HG03045 (cell line): ENCODE results near the gene SMIM10L2A.
A peak's percentile ranks its signal among the peaks of the same experiment; 100 is the strongest.
"Not testable (repeated sequence)": the region's sequence is repeated elsewhere in the genome, so short reads cannot be mapped to it uniquely, and the experiment has no call there.

Source experiments
- ATAC-seq: cut with Tn5 transposase; IDR thresholded peaks from one replicate; pipeline ENCODE4 v1.9.1; 2021; ENCODE audit warnings: mild to moderate bottlenecking, moderate library complexity; ENCODE audit not compliant: unreplicated experiment

Gene SMIM10L2A

DNA sequence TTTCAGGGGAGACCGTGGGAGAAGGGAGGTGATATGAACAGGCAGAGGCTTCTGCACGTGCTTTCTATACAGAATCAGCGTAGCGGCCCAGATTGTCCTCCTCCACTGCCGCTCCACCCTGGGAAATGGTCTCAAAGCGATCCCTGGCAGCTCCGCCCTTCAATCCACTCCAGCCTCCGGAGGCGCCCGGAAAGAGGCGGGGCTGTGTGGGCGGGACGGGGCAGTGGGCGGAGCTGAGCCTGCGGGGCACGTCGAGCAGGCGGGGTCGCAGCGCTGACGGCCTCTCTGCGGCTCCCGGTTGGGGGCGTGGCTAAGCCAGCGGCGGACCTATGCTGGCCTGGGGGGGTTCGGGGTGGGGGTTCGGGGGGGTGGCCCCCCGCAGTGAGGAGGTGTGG, 210 bp upstream of the SMIM10L2A start:
- peak; percentile 94 for ATAC-seq

DNA sequence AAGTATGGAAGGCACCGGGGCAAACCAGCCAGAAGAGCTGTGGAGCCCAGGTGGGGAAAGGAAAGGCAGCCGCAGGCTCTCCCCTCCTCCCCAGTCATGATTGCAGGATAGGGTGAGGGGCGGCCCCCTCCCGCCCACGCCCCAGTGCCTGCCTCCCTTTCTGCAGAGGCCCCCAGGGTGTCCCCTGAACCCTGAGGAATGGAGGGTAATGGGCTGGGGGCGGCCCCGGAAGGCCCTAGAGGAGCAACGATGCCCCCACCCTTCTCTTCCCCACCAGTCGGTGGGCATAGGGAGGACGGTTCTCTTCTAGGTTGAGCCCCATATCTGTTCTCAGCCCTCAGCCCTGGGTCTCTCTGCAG, 1.0 kb downstream of the SMIM10L2A start:
- ATAC-seq, result not testable (repeated sequence)

DNA sequence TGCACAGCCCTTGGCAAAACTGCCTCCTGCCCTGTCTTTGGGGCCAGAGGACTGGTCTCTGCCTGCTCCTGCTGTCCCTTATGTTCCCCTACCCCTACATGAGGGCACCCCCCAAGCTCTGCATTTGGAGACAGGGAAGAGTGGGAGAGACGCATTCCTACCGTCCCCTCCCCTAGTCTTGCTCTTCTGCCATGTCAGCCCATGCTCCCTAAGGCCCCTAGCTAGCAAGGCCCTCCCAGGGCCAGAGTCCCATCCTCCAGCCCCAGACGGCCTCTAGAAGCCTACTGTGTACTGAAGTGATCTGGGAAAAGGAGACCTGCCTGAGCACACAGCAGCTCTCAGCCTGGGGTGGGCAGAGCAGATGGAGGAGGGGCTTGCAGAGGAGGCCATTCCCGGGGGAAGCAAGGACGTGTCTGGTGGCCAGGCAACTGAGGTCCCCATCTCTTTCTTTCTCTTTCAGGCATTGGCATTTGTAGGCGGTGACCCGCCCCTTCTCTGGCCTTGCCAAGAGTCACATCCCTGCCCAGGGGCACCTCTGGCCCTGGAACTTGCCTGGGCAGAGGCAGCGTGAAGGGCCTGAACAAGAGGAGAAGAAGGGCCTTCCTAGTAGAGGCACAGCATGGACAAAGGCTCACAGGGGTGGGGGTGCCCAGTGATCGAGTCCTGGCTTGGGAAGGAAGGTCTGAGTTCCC, 1.6 kb downstream of the SMIM10L2A start:
- ATAC-seq, result not testable (repeated sequence)

DNA sequence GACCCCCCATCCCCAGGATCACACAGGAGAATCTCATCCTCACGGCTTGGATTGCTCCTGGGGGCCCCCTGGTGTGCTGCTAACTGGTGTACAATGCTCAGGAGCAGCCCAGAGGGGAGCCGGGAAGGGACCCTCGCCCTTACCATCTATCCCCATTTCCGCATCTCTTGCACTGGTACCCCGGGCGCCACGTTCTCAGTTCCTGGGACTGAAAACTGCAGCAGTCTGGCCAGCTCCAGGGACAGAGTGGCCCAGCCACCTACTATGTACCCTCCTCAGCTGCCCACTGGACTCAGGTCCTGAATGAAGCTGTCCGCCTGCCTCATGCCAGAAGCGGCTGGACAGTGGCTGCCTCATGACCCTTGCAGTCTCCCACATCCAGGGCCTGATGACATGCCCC, 2.7 kb downstream of the SMIM10L2A start:
- ATAC-seq, result no peak

DNA sequence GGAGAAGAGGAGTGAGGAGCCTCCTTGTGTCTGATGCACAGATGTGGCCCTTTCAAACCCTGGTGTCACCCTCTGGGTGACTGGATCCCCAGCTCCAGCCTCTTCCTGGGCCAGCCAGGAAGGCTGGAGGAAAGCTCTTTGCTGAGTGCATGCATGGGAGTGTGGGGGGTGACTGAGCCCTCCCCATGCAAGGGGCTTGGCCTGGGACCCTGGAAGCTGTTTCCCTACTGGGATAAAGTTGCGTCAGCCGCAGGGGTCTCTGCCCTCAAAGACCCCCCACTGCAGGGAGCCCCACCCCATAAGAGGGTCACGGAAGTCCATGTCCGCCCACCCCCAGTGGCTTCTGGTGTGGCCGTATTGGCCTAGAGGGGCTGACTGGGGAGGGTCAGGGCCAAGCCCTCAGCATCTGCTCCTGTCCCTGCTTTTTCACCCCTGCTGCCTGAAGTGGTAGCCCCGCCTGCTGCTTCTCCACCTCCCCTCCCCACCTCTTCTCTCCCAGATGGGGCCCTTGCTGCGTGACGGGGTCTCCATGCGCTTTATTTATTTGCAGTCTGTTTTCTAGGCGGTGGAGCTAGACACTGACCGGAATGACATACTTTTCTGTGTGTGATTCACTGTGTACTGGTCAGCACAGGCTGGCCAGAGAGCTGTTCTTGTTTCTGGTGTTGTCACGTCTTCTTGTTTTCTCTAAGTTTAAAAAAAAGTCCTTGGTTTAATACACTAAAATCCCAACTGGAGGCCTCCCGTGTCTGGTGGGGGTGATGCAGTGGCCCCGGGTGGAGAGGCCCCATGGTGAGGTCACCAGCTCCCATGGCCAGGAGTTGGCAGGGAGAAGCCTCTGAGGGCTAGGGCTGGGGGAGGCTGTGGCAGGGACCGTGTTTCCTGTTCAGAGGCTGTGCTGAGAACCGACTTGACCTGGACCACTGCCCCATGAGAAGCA, 3.6 kb downstream of the SMIM10L2A start:
- no peak for ATAC-seq

DNA sequence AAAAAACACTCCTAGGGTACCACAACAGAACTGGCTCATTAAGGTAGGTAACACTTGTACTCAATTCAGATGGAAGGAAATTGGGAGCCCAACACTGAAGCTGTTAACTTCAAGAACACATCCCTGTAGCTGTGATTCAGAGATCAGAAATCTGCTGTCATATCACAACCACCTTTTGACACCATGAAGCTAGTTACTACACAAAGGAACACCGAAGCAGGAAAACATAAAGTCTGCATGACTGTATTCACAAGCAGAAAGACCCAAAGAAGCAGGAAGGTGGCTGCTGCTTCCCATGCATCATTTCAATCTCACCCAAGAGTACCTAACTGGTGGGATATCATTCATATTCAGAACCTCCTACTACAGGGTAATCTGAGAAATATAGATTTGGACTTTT, 7.7 kb downstream of the SMIM10L2A start:
- no peak for ATAC-seq

DNA sequence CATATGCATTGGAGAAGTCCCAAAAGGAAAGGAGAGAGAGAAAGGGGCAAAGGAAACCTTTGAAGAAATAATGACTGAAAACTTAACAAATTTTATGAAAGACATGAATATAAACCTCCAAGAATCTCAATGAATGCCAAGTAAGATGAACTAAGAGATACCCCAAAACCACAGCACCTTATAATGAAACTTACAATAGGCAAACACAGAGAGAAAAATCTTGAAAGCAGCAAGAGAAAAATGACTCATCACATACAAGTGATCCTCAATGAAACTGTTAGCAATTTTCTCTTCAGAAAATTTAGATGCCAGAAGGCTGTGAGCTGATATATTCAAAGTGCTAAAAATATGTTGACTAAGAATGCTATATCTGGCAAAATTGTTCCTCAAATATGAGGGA, 10.1 kb downstream of the SMIM10L2A start:
- ATAC-seq, result no peak

DNA sequence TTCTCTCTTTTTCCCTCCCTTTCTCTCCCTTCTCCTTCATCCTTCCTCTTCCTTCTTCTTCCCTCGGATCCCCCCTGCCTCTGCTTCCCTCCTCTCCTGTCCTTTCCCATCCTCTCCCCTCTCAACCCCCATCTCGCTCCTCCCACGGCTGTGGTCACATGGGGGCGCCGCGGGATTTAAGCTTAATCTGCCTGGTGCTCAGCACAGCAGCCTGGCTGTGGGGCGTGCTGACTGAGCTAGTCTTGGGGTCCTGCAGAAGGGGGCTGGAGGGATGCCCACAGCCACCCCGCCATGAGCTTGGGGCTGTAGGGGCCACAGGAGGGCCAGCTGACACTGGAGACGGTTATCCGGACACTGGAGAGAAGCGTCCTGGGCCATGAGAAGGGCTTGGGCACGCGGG, 10.7 kb downstream of the SMIM10L2A start:
- no peak for ATAC-seq

DNA sequence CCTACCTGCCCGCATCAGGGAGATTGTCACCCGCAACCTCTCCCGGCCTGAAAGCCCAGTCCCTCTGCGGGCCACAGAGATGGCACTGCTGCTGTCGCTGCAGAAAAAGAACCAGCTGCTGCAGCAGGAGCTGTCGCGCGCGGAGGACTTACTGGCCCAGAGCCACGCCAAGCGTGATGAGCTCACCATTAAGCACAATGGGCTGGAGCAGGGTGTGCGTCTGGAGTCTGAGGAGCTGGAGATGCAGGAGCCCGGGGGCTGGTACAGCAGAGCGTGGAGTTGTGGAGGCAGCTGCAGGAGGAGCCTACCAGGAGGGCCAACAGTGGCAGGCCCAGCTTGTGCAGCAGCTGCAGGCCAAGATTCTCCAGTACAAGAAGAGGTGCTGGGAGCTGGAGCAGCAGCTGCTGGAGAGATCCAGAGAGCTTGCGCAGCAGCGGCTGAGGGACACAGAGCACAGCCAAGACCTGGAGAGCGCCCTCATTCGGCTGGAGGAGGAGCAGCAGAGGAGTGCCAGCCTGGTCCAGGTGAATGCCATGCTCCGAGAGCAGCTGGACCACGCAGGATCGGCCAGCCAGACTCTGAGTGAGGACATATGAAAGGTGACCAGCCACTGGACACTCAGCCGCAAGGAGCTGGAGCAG, 11.3 kb downstream of the SMIM10L2A start:
- ATAC-seq, result no peak

DNA sequence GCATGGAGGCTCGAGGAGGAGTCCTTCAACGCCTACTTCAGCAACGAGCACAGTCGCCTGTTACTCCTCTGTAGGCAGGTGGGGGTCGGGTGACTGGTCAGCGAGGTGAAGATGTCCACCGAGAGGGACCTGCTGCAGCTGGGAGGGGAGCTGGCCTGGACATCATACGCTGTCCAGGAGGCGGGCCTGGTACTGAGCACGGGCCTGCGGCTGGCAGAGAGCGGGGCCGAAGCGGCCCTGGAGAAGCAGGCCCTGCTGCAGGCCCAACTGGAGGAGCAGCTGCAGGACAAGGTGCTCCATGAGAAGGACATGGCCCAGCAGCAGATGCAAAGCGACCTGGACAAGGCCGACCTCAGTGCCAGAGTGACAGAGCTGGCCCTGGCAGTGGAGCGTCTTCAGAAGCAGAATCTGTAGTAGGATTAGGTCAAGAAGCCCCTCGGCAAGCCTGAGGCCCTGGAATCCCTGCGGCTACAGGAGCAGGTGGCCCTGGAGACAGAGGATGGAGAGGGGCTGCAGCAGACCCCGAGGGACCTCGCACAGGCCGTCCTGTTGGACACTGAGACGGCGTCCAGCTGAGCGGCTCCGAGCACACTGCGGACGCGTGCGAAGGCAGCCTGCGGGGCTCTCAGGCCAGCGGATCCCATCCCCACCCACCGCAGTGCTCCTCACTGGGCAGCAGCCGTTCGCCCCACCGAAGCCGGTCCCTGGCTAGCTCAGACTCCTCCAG, 11.9 kb downstream of the SMIM10L2A start:
- no peak for ATAC-seq

DNA sequence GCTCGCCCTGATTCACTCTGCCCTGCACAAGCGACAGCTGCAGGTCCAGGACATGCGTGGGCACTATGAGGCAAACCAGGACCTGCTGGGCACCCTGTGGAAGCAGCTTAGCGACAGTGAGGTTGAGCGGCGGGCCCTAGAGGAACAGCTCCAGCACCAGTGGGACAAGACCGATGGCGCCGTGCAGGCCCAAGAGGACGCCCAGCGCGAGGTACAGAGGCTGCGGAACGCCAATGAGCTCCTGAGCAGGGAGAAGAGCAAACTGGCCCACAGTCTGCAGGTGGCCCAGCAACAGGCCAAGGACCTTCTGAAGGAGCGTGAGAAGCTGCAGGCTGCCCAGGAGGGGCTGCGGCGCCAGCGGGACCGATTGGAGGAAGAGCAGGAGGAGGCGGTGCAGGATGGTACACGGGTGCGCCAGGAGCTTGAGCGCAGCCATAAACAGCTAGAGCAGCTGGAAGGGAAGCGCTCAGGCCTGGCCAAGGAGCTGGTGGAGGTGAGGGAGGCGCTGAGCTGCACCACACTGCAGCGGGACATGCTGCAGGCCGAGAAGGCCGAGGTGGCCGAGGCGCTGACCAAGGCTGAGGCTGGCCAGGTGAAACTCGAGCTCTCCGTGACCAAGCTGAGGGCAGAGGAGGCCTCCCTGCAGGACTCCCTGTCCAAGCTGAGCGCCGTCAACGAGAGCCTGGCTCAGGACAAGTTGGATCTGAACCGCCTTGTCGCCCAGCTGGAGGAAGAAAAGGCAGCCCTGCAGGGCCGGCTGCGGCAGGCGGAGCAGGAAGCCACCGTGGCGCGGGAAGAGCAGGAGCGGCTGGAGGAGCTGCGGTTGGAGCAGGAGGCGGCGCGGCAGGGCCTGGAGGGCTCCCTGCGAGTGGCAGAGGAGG, 12.8 kb downstream of the SMIM10L2A start:
- ATAC-seq, result no peak

DNA sequence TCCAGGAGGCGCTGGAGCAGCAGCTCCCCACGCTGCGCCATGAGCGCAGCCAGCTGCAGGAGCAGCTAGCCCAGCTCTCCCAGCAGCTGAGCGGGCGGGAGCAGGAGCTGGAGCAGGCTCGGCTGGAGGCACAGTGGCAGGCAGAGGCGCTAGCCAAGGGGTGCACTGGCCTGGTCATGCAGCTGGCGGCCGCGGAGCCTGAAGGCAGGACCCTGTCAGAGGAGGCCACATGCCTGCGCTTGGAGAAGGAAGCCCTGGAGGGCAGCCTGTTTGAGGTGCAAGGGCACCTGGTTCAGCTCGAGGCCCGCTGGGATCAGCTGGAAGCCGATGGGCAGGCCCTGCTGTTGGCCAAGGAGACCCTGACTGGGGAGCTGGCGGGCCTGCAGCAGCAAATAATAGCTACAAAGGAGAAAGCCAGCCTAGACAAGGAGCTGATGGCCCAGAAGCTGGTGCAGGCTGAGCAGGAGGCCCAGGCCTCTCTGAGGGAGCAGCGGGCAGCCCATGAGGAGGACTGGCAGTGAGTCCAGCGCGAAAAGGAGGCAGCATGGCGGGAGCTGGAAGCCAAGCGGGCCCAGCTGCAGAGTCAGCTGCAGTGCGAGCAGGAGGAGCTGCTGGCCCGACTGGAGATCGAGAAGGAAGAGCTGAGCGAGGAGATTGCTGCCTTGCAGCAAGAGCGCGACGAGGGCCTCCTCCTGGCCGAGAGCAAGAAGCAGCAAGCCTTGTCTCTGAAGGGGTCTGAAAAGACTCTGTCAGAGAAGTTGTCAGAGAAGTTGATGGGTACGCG, 13.6 kb downstream of the SMIM10L2A start:
- ATAC-seq, result no peak

DNA sequence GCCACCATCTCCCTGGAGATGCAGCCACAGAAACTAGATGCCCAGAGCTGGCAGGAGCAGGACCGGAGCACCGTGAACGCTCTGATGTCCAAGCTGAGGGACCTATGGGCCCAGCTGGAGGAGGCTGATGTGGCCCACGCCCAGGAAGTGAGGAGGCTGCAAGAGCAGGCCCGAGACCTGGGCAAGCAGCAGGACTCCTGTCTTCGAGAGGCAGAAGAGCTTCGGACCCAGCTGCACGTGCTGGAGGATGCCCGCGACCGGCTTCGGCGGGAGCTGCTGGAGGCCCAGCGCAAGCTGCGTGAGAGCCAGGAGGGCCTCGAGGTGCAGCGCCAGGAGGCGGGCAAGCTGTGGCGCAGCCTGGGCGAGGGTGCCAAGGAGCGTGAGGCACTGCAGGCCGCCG, 14.2 kb downstream of the SMIM10L2A start:
- no peak for ATAC-seq

DNA sequence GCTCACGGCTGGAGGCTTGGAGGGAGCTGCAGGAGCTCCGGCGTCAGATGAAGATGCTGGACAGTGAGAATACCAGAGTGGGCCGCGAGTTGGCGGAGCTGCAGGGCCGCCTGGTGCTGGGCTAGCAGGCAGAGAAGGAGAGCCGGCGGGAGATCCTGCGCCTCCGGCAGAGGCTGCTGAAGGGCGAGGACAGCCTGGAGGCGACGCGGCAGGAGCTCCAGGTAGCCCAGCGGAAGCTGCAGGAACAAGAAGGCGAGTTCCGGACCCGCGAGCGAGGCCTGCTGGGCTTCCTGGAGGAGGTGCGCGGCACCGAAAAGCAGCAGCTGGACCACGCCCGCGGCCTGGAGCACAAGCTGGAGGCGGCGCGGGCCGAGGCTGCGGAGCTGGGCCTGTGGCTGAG, 14.7 kb downstream of the SMIM10L2A start:
- no peak for ATAC-seq

DNA sequence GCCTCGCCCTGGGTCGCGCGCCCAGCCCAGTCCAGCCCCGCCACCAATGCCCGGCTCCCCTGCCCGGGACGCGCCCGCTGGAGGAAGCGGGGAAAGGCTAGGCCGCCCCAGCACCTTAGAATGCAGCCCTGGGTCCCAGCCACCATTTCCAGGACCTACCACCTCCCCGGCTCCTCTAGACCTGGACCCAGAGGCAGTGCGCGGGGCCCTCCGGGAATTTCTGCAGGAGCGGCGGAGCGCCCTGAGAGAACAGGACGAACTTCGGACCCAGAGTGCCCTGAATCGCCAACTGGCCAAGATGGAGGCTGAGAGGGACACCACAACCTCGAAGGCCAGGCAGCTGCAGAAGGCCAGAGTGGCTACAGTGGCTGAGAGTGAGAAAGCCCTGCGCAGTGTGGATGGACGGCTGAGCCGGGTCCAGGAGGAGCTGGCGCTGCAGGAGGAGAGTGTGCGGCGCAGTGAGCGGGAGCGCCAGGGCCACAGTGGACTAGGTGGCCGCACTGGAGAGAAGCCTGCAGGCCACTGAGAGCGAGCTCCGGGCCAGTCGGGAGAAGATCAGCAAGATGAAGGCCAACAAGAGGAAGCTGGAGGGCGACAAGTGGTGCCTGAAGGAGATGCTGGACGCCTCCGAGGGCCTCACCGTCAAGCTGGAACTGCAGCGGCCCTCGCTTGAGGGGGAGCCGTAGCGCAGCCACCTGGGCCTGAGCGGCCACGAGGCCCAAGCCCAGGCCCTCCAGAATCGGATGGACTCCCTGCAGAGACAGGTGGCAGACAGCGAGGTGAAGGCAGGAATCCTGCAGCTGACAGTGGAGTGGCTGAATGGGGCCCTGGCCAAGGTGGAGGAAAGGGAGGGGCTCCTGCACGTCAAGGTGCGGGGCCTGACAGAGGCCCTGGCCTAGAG, 15.5 kb downstream of the SMIM10L2A start:
- ATAC-seq, result no peak

DNA sequence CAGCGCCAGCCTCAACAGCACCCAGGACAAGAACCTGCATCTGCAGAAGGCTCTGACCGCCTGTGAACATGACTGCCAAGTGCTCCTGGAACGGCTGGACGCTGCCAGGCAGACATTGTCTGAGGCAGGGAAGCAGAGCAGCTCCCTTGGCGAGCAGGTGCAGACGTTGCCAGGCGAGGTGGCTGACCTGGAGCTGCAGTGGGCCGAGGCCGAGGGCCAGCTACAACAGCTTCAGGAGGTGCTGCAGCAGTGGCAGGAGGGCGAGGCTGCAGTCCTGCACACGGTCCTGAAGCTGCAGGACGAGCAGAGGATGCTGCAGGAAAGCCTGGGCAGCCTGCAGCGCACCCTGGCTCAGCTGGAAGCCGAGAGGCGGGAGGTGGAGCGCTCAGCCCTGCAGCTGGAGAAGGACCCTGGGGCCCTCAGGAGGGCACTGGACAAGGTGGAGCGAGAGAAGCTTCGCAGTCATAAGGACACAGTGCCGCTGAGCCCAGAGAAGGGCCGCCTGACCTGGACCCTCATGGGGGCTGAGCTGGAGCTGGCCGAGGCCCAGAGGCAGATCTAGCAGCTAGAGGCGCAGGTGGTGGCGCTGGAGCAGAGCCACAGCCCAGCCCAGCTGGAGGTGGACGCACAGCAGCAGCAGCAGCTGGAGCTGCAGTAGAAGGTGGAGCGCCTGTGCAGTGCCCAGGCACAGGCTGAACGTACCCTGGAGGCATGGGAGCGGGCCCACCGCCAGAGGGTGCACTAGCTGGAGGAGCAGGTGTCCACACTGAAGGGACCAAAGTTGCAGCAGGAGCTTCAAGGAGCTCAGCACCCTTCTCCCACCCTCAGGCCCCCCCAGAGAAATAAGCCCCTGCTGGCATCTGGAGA, 16.4 kb downstream of the SMIM10L2A start:
- ATAC-seq, result no peak

DNA sequence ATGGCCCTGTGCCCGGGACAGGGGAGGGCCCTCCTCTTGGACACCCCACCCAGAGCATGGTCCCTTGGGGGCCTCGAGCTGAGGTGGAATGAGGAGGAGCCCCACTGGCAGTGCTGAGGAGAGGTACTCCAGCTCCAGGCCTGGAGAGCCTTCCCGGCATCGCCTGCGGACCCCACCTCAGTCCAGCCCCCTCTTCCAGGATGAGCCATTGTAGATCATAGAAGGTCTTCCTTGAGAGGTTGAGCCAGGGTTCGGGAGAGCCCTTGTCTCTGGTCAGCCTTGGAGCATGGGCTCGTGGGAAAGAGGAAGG, 16.9 kb downstream of the SMIM10L2A start:
- no peak for ATAC-seq
